ENCODE data around the gene SPDEF.

- no peak for TF ChIP-seq CTCF (conservative IDR thresholded peaks at IDR 0.05)
- no peak for TF ChIP-seq EZH2 (IDR thresholded peaks at IDR 0.05; ENCODE audit: low read depth)
Measured at GRCh38 chr6:34581561-34581920, 25.4 kb upstream of the SPDEF start.
